Heart left ventricle (tissue), 16 donors: ENCODE results near the gene PRC1. TPM values are rescaled to one million over a fixed set of nuclear protein-coding genes. Genes with fewer than 3 reads are reported as not detected.
"Not testable (repeated sequence)": the region's sequence is repeated elsewhere in the genome, so short reads cannot be mapped to it uniquely, and the experiment has no call there.

Source experiments
- ATAC-seq, 4 donors: fragments of 200-7000 bp; cut with Tn5 transposase; one replicate each; pipeline ENCODE4 v1.9.1; 2020 to 2022; ENCODE audit warnings: moderate library complexity in 4 of 4, mild to moderate bottlenecking in 3 of 4, moderate number of reproducible peaks in 1 of 4
- DNase-seq, 5 donors: peaks; one replicate each; pipeline ENCODE4 v3.0.0-alpha.2; 2020
- H3K27ac ChIP-seq, 12 donors: fragments of 200-600 bp; sonication (generic) in 4 of 12; one replicate each; pipeline versions ENCODE4 v1.5.0 to v1.8.0; 2016 to 2022; ENCODE audit warnings: mild to moderate bottlenecking in 2 of 12
- H3K27me3 ChIP-seq, 9 donors: fragments of 200-600 bp; sonication (generic) in 2 of 9; one replicate each; pipeline versions ENCODE4 v1.5.1 to v1.8.0; 2016 to 2022; ENCODE audit warnings: mild to moderate bottlenecking in 3 of 9
- H3K36me3 ChIP-seq, 9 donors: fragments of 200-600 bp; sonication (generic) in 2 of 9; one replicate each; pipeline versions ENCODE4 v1.5.0 to v1.8.0; 2018 to 2022; ENCODE audit warnings: mild to moderate bottlenecking in 2 of 9
- H3K4me1 ChIP-seq, 12 donors: fragments of 200-600 bp; sonication (generic) in 4 of 12; one replicate each; pipeline versions ENCODE4 v1.5.0 to v1.8.0; 2016 to 2022; ENCODE audit warnings: mild to moderate bottlenecking in 3 of 12
- H3K4me3 ChIP-seq, 12 donors: fragments of 200-600 bp; sonication (generic) in 4 of 12; one replicate each; pipeline versions ENCODE4 v1.5.0 to v1.8.0; 2017 to 2022; ENCODE audit warnings: mild to moderate bottlenecking in 9 of 12, moderate library complexity in 4 of 12
- H3K9me3 ChIP-seq, 12 donors: fragments of 200-600 bp; sonication (generic) in 4 of 12; one replicate each; pipeline versions ENCODE4 v1.5.0 to v1.8.0; 2016 to 2022; ENCODE audit warnings: mild to moderate bottlenecking in 1 of 12
- POLR2A ChIP-seq, 2 donors: fragments of 450-650 bp; IDR thresholded peaks; one replicate each; pipeline ENCODE4 v1.6.1; 2017; ENCODE audit warnings: antibody characterized with exemption in 2 of 2, mild to moderate bottlenecking in 2 of 2, moderate library complexity in 2 of 2
- WGBS, 4 donors: extraction: QIAGEN DNeasy Blood & Tissue Kit in 2 of 4; methylation state at CpG; one replicate each; pipeline versions ENCODE4 v1.1.5 to v1.1.7; 2013 to 2018; 5-methylcytosine and 5-hydroxymethylcytosine counted together
- intact Hi-C, 10 donors: fragments of 100-400 bp; cut with DNase I; formaldehyde crosslinking; loops; one replicate each; pipeline versions ENCODE4 v1.11.1 to v1.14.2; 2022
- polyA plus RNA-seq, 2 donors: library from polyadenylated mRNA; stranded (reverse); fragments of 200-250 nt; gene quantifications; one replicate each; pipeline ENCODE4 v1.2.3, GENCODE V29; 2013
- total RNA-seq, 9 donors: library from RNA; depleted of rRNA in 2 of 9; stranded (reverse); fragments of >200 nt in 2 of 9; fragmentation: NEBNext Ultra II Directional in 3 of 9; extraction: Animal tissue kit (Norgen Biotek cat#: 25700) in 3 of 9; gene quantifications; one replicate each; pipeline versions ENCODE4 v1.1.0 to v1.2.4, GENCODE V29; 2016 to 2023
- TF ChIP-seq, protein P1 (sequence below), 12 donors: fragments of 200-600 bp; sonication (generic) in 4 of 12; IDR thresholded peaks; one replicate each; pipeline versions ENCODE4 v1.5.0 to v1.8.0; 2018 to 2022; ENCODE audit warnings: antibody characterized with exemption in 12 of 12, mild to moderate bottlenecking in 5 of 12
- donor health status: ischemic (EF 13 %, LVEDD 7.1; RV severe dilation, severe dysfunction).
- donor health status: healthy with polysubstance abuse.
- donor health status: DM: no; HTN: yes; CAD: no.
- donor health status: DM: no; HTN: no; CAD: no.
- donor health status: ischemic (EF 25% LVEDD 6.9; RV normal size, moderate dysfunction).
- donor health status: ischemic (EF 25% LVEDD 5.7; RV mildly dilated, moderate dysfunction).
- donor health status: healthy.
- donor health status: DM: yes; HTN: yes; CAD: no.
- donor health status: ischemic (EF 35%, LVEDD 5.7; RV mildly dilated, moderate dysfunction).
- donor health status: nonischemic (EF 11% LVEDD 7.7; RV severe dilation, severe dysfunction).
- donor health status: DM: yes; HTN: yes; CAD: no.
- donor health status: PGD.
- donor health status: ischemic (EF 29% LVEDD 5.4; RV normal size, mild dysfunction).
- donor health status: nonischemic (EF 23%, LVEDD 6.1; RV moderate dilation, normal function).

PRC1 gene
- total and polyA plus RNA-seq, 11 donors = 1.9 to 25.7 (median 4.7) TPM

DNA sequence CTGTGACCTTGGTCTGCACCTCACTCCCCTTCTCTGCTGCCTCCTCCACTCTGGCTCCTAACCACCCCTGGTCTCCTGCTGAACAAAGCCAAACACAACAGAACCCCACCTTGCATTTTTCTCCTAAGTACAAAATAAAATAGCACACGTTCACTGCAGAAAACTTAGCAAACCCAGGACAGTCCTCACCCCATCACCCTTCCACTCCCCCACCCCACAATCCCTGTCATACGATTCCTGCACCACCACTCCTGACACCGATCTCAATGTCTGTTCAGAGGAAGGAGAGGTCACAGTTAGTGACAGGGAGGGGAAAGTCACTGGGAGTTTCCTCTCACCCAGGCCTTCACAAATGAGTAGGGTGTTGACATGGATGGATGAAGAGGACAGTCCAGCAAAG, 23.8 kb upstream of the PRC1 start:
- Histone ChIP-seq H3K4me1 (peaks cover 0 to 25% (median 15%) of the 10 kb centered on the region in 12 donors), H3K4me3 (no peak overlapping the region), H3K36me3 (peaks cover 0 to 52% (median 38%) of the 10 kb centered on the region in 9 donors), H3K27me3 (no peaks in the 10 kb centered on the region), H3K9me3 (no peaks in the 10 kb centered on the region), H3K27ac (no peak overlapping the region)
- WGBS, 4 donors = 61 to 70% (median 62%) methylated on average over 3 of the region's 3 CpGs
- intact Hi-C loops = no loop called here
- no peak for DNase-seq
- no peak for TF ChIP-seq POLR2A (IDR thresholded peaks at IDR 0.05)
- TF ChIP-seq, protein P1, sequence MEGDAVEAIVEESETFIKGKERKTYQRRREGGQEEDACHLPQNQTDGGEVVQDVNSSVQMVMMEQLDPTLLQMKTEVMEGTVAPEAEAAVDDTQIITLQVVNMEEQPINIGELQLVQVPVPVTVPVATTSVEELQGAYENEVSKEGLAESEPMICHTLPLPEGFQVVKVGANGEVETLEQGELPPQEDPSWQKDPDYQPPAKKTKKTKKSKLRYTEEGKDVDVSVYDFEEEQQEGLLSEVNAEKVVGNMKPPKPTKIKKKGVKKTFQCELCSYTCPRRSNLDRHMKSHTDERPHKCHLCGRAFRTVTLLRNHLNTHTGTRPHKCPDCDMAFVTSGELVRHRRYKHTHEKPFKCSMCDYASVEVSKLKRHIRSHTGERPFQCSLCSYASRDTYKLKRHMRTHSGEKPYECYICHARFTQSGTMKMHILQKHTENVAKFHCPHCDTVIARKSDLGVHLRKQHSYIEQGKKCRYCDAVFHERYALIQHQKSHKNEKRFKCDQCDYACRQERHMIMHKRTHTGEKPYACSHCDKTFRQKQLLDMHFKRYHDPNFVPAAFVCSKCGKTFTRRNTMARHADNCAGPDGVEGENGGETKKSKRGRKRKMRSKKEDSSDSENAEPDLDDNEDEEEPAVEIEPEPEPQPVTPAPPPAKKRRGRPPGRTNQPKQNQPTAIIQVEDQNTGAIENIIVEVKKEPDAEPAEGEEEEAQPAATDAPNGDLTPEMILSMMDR (IDR thresholded peaks at IDR 0.05) = no peak
- no peak for ATAC-seq

DNA sequence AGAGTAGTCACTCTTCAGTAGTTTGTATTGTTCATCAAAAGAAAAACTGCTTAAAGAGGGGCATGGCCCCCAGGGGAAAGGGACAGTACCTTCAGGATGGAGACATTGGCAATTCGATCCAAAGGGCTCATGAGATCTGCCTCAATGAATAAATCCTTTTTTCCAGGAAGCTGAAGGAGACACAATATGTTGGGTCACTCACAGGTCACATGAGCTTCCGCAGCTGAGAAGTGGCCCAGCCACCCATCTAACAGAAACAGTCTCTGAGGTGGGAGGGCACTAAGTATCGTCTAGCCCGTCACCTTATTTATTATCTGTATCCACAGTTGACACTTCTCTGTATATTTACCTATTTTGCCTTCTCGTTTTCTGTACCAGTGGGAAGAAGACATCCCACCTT, 23.4 kb upstream of the PRC1 start:
- ATAC-seq (no peak), DNase-seq (no peak)
- Histone ChIP-seq H3K9me3 (no peaks in the 10 kb centered on the region), H3K4me3 (no peak overlapping the region), H3K27ac (no peak overlapping the region), H3K27me3 (no peaks in the 10 kb centered on the region), H3K4me1 (peaks cover 0 to 21% (median 14%) of the 10 kb centered on the region in 12 donors), H3K36me3 (peaks cover 0 to 57% (median 42%) of the 10 kb centered on the region in 9 donors)
- intact Hi-C loops = no loop called here
- no peak for TF ChIP-seq POLR2A (IDR thresholded peaks at IDR 0.05)
- 71 to 82% (median 81%) methylated on average over 5 of the region's 5 CpGs for WGBS, 4 donors

DNA sequence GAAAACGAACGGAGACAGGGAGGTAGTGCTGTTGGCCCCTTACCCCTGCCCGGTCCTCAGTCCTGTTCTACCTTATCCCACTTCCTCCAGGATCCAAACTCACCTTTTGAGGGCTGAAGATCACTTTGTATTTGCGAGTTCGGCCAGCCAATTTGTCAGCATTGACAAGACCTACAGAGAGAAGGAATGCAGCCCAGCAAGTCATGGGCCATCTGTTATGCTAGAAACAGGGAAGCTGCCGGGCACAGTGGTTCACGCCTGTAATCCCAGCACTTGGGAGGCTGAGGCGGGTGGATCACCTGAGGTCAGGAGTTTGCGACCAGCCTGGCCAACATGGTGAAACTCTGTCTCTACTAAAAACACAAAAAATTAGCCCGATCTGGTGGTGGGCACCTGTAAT, 19.4 kb upstream of the PRC1 start:
- H3K27me3 ChIP-seq, ATAC-seq, H3K4me1 ChIP-seq, DNase-seq, H3K9me3 ChIP-seq, intact Hi-C loops, H3K27ac ChIP-seq, H3K4me3 ChIP-seq: not testable (repeated sequence)
- 93 to 97% (median 95%) methylated on average over 10 of the region's 10 CpGs for whole genome bisulfite sequencing, 4 donors
- H3K36me3 ChIP-seq = peaks cover 0 to 92% (median 81%) of the 10 kb centered on the region in 9 donors

DNA sequence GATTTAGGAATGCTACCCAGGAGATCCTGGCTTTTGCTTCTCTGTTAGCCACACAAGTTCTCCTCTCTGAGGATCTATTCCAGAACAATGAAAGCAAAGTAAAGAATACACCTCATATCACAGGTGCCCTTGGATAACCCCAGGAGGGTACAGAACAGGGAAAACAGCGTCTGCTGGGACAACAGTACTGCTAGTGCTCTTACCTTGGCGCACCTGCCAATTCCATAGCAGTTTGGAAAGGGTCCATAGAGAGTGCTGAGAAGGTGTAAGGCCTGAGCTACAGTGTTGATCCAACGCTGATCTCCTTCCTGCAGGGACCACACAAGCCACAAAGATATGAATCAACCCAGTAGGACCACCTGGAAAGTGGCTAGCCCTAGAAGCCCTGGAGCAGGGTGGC, 12.9 kb upstream of the PRC1 start:
- no peak for ATAC-seq
- Histone ChIP-seq H3K9me3 (no peaks in the 10 kb centered on the region), H3K27me3 (no peaks in the 10 kb centered on the region), H3K36me3 (peaks cover 0 to 100% (median 96%) of the 10 kb centered on the region in 9 donors), H3K4me3 (no peak overlapping the region), H3K4me1 (no peaks in the 10 kb centered on the region), H3K27ac (no peak overlapping the region)
- intact Hi-C loops = no loop called here
- DNase-seq = no peak
- 82 to 98% (median 95%) methylated on average over 3 of the region's 3 CpGs for WGBS, 4 donors
- no peak for TF ChIP-seq POLR2A (IDR thresholded peaks at IDR 0.05)
- TF ChIP-seq, protein P1 (IDR thresholded peaks at IDR 0.05) = no peak

DNA sequence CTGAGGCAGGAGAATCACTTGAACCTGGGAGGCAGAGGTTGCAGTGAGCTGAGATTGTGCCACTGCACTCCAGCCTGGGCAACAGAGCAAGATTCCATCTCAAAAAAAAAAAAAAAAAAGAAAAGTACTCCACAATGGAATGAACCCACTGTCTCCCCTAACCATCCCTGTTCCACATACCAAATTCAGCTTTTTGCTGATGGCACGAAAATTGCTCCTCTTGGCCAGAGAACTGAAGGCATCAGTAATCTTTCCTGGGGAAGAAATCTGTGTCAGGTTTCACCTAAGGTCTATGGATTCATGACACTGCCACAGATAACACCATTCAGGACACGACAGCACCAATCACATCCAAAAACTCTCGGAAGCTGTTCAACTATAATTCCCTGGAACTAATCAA, 6.9 kb upstream of the PRC1 start:
- WGBS, 4 donors = 90 to 98% (median 94%) methylated on average over 3 of the region's 3 CpGs
- Histone ChIP-seq H3K27ac (no peak overlapping the region), H3K36me3 (peaks cover 0 to 87% (median 83%) of the 10 kb centered on the region in 9 donors), H3K9me3 (no peaks in the 10 kb centered on the region), H3K4me3 (no peak overlapping the region), H3K27me3 (no peaks in the 10 kb centered on the region), H3K4me1 (no peaks in the 10 kb centered on the region)
- intact Hi-C loops = no loop called here
- no peak for ATAC-seq
- TF ChIP-seq, protein P1 (IDR thresholded peaks at IDR 0.05) = no peak
- TF ChIP-seq POLR2A (IDR thresholded peaks at IDR 0.05) = no peak
- no peak for DNase-seq
